ENCODE measurements around the gene CELSR3.

CELSR3 gene

DNA sequence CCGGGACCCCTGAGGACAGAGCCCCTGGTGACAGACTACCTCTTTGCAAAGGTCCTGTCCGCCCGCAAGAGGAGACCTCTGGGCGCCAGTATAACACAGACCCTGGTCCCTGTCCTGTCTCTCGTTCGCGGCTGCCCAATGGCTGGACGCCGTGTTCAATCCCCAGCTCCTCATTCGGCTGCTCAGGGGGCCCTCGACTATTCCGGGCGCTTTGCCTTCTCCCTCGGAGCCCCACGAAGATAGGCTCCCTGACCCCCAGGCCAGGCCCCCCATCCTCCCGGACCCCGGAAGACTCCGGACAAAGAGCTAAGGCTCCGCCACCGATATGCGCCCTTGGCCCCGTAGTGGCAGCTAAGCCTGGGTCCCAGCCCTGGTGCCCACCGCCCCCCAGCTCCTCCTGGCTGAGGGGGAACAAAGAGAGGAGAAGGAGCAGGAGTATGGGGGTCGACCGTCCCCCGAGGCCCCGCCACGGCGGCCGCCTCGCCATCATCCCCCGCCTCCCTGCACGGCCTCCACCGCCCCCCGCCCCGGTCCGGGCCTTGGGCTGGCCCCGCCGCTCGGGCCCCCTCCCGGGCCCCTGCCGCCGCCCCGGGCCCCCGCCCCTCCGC lies 437 bp downstream of the CELSR3 start:
- Mint-ChIP-seq H3K36me3 (ENCODE audit: insufficient read depth) (peaks cover 24% of the 10 kb centered on the region), H3K27ac (no peak overlapping the region), H3K4me1 (ENCODE audit: low read depth in 2 of 2) (peaks cover 21 to 28% of the 10 kb centered on the region in 2 donors), H3K4me3 (peak overlapping the region; percentile 80 to 87), H3K27me3 (peaks cover 0 to 22% of the 10 kb centered on the region in 2 donors), H3K9me3 (no peaks in the 10 kb centered on the region)
- DNase-seq (no peak), ATAC-seq (replicated peaks) (no peak)

DNA sequence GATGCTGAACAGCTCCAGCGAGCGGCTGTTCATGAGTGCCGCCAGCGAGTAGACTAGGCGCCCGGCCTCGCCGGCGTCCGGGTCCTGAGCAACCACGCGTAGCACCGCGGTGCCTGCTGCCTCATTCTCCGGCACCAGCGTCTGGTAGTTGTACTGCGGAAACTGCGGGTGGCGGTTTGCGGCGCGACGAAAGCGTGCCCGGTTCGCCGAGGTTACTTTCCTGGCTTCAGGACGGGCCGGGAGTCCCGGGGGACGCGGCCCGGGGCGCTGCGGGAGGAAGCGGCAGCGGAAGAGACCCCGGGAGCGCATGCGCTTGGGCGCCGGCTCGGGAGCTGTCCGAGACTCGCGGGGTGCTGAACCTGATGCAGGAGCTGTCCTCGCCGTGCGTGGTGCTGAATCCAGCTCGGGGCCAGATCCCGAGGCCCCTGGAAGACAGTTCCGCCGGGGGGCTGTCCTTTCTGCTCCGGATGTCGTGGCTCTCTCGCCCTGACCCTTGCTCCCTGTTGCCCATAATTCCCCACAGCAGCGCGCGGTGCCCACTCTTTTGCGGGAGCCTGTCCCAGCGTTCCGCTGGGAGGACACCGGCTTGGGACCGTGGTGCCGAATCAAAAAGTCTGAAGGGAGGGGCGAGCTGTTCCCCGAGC lies 1.1 kb downstream of the CELSR3 start:
- H3K4me1 Mint-ChIP-seq (ENCODE audit: low read depth in 2 of 2): peaks cover 23 to 28% of the 10 kb centered on the region in 2 donors
- DNase-seq (peak; percentile 76 to 81 (median 79)), ATAC-seq (replicated peaks) (peak; percentile 37)
- peaks cover 0 to 22% of the 10 kb centered on the region in 2 donors for H3K27me3 Mint-ChIP-seq
- peaks cover 24% of the 10 kb centered on the region for H3K36me3 Mint-ChIP-seq (ENCODE audit: insufficient read depth)
- H3K27ac Mint-ChIP-seq: no peak overlapping the region
- H3K9me3 Mint-ChIP-seq: no peaks in the 10 kb centered on the region
- H3K4me3 Mint-ChIP-seq: peak overlapping the region; percentile 50 to 67

DNA sequence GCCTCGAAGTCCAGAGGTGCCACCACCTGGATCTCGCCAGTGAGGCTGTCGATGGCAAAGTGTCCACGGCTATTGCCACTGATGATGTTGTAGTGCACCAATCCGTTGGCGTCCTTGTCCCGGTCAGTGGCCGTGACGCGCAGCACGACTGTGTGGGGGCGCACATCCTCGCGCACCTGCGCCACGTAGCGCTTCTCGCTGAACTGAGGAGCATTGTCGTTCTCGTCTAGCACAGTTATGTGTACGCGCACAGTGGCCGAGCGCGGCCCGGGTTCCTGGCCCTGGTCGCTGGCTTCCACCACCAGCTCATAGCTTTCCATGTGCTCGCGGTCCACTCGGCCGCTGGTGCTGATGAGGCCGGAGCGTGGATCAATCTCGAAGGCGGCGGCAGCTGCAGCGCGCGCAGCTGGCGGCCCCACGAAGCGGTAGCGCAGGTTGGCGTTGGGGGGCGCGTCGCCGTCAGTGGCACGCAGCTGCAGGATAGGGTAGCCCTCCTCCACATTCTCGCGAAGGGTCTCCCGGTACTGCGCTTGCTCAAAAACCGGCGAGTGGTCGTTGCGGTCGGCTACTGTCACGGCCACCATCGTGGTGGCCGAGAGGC lies 1.8 kb downstream of the CELSR3 start:
- Mint-ChIP-seq H3K27ac (no peak overlapping the region), H3K4me3 (peak overlapping the region in 1 of 2 donors; percentile 29), H3K4me1 (ENCODE audit: low read depth in 2 of 2) (peaks cover 23 to 28% of the 10 kb centered on the region in 2 donors), H3K9me3 (no peaks in the 10 kb centered on the region), H3K27me3 (peaks cover 0 to 22% of the 10 kb centered on the region in 2 donors), H3K36me3 (ENCODE audit: insufficient read depth) (peaks cover 24% of the 10 kb centered on the region)
- DNase-seq: no peak
- ATAC-seq (replicated peaks): no peak

DNA sequence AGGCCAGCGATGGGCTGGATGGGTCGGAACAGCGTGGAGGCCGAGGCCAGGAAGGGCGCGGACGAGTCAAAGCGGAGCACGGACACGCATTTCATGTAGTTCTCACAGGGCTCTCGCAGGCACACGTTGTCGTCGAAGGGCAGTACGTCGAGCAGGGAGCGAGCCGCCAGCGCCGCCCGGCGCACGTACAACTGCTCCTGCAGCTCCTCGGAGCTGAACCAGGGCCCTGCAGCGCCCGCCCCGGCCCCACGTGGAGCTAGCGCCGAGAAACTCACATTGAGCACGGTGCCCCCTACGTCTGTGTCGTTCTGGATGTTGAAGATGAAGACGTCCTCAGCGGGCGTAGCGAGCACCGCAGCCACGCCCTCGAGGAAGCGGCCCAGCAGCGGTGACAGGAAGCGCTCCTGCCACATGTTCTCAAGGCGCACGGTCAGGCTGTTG lies 5.8 kb downstream of the CELSR3 start:
- peaks cover 0 to 8% of the 10 kb centered on the region in 2 donors for H3K27me3 Mint-ChIP-seq
- peak; percentile 3 for ATAC-seq (replicated peaks)
- H3K27ac Mint-ChIP-seq: peak overlapping the region in 1 of 2 donors; percentile 23
- no peaks in the 10 kb centered on the region for H3K9me3 Mint-ChIP-seq
- peaks cover 15 to 18% of the 10 kb centered on the region in 2 donors for H3K4me1 Mint-ChIP-seq (ENCODE audit: low read depth in 2 of 2)
- peaks cover 14% of the 10 kb centered on the region for H3K36me3 Mint-ChIP-seq (ENCODE audit: insufficient read depth)
- peak overlapping the region; percentile 76 to 78 for H3K4me3 Mint-ChIP-seq
- DNase-seq: peak in 2 of 3 experiments; percentile 14 to 39

DNA sequence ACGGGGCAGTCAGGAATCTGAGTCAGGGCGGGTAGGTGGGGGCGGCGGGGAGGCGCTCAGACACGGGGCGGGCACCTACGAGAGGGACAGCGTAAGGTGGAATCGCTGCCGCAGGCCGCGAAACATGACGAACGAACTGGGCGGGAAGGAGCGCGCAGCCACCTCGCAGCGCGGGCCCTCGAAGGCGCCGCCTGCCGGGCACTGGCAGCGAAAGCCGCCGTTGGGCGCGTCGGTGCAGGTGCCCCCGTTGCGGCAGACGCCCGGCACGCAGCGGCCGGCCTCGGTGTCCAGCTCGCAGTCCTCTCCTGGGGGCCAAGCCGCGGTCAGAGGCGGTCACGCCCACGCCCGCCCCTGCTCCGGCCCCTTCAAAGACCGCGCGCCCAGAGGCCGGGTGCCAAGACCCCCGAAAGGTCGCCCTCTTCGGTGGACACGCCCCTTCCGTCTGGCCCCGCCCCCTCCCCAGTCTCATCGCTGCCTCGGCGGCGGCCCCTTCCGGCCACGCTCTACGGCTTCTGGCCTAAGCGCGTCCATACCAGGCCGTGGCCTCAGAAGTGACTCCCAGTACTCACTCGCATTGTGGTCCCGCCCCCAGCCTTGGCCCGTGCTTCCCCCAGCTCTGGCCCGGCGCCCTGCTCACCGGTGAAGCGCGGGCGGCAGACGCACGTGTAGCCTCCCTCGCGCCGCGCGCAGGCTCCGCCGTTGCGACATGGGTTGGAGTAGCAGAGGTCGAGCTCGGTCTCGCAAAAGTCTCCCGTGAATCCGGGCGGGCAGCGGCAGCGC lies 6.4 kb downstream of the CELSR3 start:
- ATAC-seq (replicated peaks) (peak; percentile 82), DNase-seq (peak; percentile 78 to 87 (median 86))
- Mint-ChIP-seq H3K4me1 (ENCODE audit: low read depth in 2 of 2) (peaks cover 10 to 16% of the 10 kb centered on the region in 2 donors), H3K27me3 (peaks cover 0 to 8% of the 10 kb centered on the region in 2 donors), H3K9me3 (no peaks in the 10 kb centered on the region), H3K36me3 (ENCODE audit: insufficient read depth) (peaks cover 8% of the 10 kb centered on the region), H3K27ac (peak overlapping the region; percentile 38 to 53), H3K4me3 (peak overlapping the region; percentile 76 to 78)

DNA sequence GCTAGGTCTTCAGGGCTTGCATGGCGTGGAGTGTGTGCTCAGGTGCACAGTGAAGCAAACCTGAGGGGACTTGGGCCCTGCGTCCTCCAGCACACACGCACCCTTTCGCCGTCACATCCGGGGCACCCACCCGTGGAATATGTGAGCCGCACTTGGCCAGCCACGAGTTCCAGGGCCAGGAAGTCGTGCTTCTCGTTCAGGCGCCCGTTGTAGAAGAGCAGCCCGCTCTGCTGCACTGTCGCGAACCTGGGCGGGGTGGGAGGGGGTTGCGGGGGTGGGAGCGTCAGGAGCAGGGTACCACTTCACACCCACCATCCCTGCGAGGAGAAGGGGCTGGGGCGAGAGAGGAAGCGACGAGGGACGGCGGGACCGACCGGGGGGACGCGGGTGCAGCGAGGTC lies 7.1 kb downstream of the CELSR3 start:
- Mint-ChIP-seq H3K27ac (peak overlapping the region; percentile 38 to 53), H3K4me1 (ENCODE audit: low read depth in 2 of 2) (peaks cover 10 to 16% of the 10 kb centered on the region in 2 donors), H3K36me3 (ENCODE audit: insufficient read depth) (peaks cover 8% of the 10 kb centered on the region), H3K9me3 (no peaks in the 10 kb centered on the region), H3K27me3 (peaks cover 0 to 8% of the 10 kb centered on the region in 2 donors), H3K4me3 (peak overlapping the region; percentile 76 to 78)
- DNase-seq (peak; percentile 40 to 44 (median 43)), ATAC-seq (replicated peaks) (peak; percentile 47)

DNA sequence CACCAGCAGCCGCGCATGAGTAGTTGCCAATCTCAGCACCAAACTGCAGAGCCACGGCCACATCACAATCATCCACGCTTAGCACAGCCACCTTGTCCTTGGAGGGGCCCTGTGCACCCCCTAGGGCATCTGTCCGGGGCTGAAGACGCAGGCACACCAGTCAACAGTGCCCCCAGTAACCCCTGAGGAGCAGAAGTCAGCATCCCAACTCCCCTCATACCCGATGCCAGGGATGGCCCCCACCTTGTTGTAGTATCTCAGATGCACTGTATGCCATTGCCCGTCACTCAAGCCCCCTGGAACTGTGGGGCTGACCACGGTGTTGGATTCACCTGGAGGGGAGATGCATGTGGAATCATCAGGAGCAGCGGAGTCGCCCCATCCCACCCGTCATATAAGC lies 7.6 kb downstream of the CELSR3 start:
- Mint-ChIP-seq H3K4me1 (ENCODE audit: low read depth in 2 of 2) (peaks cover 10 to 16% of the 10 kb centered on the region in 2 donors), H3K27ac (peak overlapping the region; percentile 49 to 53), H3K9me3 (no peaks in the 10 kb centered on the region), H3K27me3 (peaks cover 0 to 8% of the 10 kb centered on the region in 2 donors), H3K36me3 (ENCODE audit: insufficient read depth) (peaks cover 8% of the 10 kb centered on the region), H3K4me3 (peak overlapping the region; percentile 76 to 78)
- DNase-seq: no peak
- ATAC-seq (replicated peaks): no peak

DNA sequence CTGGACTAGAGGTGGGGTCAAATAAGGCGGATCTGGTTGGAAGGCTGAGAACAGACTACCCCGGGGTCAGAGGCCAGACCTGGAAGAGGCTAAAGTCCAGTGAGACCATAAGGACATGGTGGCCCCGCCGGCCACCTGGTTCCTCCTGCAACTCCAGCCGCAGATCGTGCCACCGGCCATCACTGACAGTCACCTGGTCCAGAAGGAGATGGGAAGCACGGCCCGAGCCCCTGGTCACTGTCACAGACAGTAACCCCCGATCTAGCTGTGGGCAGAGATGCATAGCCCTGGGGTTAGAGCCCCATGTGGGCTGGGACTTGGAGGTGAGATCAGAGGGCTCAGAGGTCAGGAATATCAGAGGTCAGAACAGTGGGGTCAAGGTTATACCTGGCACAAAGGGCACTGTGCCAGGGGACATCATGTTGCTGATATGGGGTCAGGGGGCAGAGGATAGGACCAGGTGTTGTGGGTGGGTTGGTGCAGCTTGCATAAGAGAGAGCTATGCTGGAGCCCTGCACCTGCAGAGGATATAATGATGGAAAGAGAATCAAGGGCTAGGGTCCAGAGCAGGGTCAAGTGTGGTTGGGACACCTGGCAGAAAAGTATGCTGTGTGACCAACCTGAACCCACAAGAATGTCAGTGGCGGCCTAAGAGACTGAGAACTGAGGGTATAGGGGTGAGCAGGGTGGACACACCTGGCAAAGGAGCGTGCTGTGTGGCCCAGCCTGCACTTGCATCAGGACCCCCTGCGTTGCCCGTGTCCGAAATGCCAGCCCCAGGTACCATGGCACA lies 9.6 kb downstream of the CELSR3 start:
- DNase-seq (no peak), ATAC-seq (replicated peaks) (no peak)
- H3K4me1 Mint-ChIP-seq (ENCODE audit: low read depth in 2 of 2): peaks cover 10 to 16% of the 10 kb centered on the region in 2 donors
- H3K4me3 Mint-ChIP-seq: no peak overlapping the region
- no peak overlapping the region for H3K27ac Mint-ChIP-seq
- peaks cover 8% of the 10 kb centered on the region for H3K36me3 Mint-ChIP-seq (ENCODE audit: insufficient read depth)
- H3K9me3 Mint-ChIP-seq: no peaks in the 10 kb centered on the region
- no peaks in the 10 kb centered on the region for H3K27me3 Mint-ChIP-seq

DNA sequence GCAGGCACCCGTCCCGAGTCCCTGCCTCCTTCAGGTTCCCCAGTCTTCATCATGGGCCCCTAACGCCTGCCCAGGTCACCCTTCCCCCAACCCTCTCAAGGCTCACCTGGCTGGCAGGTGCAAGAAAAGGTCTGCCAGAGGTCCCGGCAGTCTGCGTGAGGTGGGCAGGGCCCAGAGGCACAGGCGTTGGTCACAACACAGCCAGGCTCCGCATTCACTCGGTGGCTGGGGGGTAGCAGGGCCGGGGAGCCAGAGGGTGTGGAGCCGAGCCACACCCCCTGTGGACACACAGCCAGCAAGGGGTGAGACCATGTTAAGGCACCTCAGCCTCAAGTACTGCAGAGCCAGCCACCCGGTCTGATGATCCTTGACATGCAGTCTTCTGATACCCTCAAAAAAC lies 10.9 kb downstream of the CELSR3 start:
- no peak overlapping the region for H3K4me3 Mint-ChIP-seq
- DNase-seq: no peak
- peaks cover 8% of the 10 kb centered on the region for H3K36me3 Mint-ChIP-seq (ENCODE audit: insufficient read depth)
- no peak overlapping the region for H3K27ac Mint-ChIP-seq
- peaks cover 6 to 11% of the 10 kb centered on the region in 2 donors for H3K4me1 Mint-ChIP-seq (ENCODE audit: low read depth in 2 of 2)
- no peaks in the 10 kb centered on the region for H3K27me3 Mint-ChIP-seq
- ATAC-seq (replicated peaks): no peak
- no peaks in the 10 kb centered on the region for H3K9me3 Mint-ChIP-seq

DNA sequence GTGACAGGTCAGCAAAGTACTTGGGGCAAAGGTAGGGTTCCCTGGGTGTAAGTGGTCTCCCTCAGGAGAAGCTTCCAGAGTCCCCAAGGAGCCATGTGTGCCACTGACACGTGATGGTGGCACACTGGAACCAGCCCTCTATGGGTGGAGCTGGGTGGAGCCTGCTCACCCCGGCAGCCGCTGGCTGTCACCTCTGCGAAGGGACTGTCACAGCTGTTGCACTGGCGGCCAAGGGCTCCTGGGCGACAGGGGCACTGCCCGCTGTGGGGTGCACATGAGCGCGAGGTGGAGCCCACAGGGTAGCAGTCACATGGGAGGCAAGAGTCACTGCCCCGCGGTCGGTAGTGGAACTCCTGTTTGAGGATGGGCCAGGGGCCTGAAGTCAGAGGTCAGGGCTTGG lies 12.0 kb downstream of the CELSR3 start:
- no peak overlapping the region for H3K4me3 Mint-ChIP-seq
- no peaks in the 10 kb centered on the region for H3K27me3 Mint-ChIP-seq
- peaks cover 6 to 9% of the 10 kb centered on the region in 2 donors for H3K4me1 Mint-ChIP-seq (ENCODE audit: low read depth in 2 of 2)
- H3K36me3 Mint-ChIP-seq (ENCODE audit: insufficient read depth): peaks cover 8% of the 10 kb centered on the region
- ATAC-seq (replicated peaks) (no peak), DNase-seq (no peak)
- H3K27ac Mint-ChIP-seq: no peak overlapping the region
- H3K9me3 Mint-ChIP-seq: no peaks in the 10 kb centered on the region

DNA sequence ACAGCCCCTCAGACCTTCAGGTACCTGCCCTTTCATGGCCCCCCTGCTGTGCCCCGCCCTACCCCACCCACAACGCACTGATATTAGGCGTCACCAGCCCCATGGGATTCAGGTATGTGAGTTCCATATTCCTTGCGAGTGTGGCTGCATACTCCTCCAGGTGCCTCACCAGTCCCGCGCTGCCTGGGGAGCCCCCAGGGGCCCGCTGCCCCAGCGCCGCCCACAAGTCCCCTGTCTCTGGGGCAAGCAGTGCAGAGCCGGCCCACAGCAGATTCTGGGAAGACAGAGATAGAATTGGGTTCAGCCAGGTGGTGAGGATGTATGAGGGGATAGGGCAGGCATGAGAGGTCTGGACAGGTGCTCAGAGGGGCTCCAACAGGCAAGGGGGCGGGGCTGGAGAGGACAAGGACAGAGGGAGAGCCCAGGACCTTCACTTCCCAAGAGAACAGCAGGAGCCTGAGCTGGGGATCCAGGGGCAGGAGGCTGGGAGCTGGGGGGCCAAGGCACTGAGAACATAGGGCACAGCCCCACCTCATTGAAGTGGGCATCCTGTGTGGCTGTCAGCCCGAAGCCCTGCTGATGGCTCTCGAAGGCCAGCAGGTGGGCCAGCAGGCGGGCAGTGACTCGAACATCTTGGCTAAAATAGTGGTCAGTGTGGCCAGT lies 14.4 kb downstream of the CELSR3 start:
- DNase-seq (no peak), ATAC-seq (replicated peaks) (no peak)
- H3K4me1 Mint-ChIP-seq (ENCODE audit: low read depth in 2 of 2): no peaks in the 10 kb centered on the region
- H3K27me3 Mint-ChIP-seq: no peaks in the 10 kb centered on the region
- H3K27ac Mint-ChIP-seq: no peak overlapping the region
- H3K9me3 Mint-ChIP-seq: no peaks in the 10 kb centered on the region
- no peak overlapping the region for H3K4me3 Mint-ChIP-seq
- H3K36me3 Mint-ChIP-seq (ENCODE audit: insufficient read depth): peaks cover 3% of the 10 kb centered on the region

DNA sequence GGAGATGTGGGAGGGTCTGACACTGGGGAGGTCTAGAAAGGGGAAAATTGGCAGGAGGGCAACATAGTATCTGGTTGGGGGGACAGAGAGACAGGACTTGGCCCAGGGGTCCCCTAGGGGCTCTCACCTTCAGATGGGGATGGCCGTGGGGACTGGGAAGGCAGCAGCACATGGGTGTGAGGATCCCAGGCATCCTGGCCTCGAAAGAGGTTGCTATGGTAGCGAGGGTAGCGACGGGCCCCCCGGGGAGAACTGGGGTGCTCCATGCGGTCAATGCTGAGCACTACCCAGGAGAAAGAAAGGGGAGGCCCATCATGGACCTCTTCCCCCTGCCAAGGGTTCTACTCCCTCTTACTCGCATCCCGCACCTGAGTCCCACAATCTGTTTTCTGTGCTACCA lies 15.0 kb downstream of the CELSR3 start:
- Mint-ChIP-seq H3K36me3 (ENCODE audit: insufficient read depth) (peaks cover 3% of the 10 kb centered on the region), H3K27ac (no peak overlapping the region), H3K4me1 (ENCODE audit: low read depth in 2 of 2) (no peaks in the 10 kb centered on the region), H3K4me3 (no peak overlapping the region), H3K27me3 (no peaks in the 10 kb centered on the region), H3K9me3 (no peaks in the 10 kb centered on the region)
- ATAC-seq (replicated peaks) (no peak), DNase-seq (no peak)

Data from effector memory CD8-positive, alpha-beta T cell (primary cell).